ENCODE data around the gene SFT2D2. TPM values are rescaled to one million over a fixed set of nuclear protein-coding genes. Genes with fewer than 3 reads are reported as not detected.

The SFT2D2 gene
- polyA plus RNA-seq, 1 donor (not counting 4 experiments of a cell fraction or from before 2014, with no cell fraction given): 27.6 TPM

DNA sequence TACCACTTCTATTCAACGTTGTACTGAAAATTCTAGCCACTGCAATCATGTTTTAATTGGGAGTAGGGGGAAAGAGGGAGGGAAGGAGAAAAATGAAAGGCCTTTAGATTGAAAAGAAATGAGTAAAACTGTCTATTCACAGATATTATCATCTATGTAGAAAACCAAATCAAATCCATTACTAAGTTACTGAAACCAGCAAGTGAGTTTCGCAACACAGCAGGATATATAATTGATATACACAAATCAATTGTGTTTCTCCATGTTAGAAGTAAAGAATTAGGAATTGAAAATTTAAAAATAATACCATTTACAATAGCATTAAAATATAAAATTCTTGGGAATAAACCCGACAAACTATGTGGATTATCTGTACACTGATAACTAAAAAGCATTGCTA is 19.2 kb downstream of the SFT2D2 start:
- Histone ChIP-seq H3K27me3 (ENCODE audit: control insufficient read depth, extremely low read depth, insufficient read depth, low read length) (no peaks in the 10 kb centered on the region), H3K27ac (ENCODE audit: control insufficient read depth, insufficient read depth, low read length) (no peak overlapping the region), H2AFZ (ENCODE audit: control insufficient read depth, low read length) (no peak overlapping the region), H3K4me3 (ENCODE audit: control insufficient read depth in 2 of 3, extremely low read depth in 1 of 3, insufficient read depth in 2 of 3, low read depth in 1 of 3, low read length in 3 of 3) (no peak overlapping the region), H4K20me1 (ENCODE audit: control insufficient read depth, extremely low read depth, insufficient read depth, low read length) (no peaks in the 10 kb centered on the region), H3K9ac (ENCODE audit: control insufficient read depth, extremely low read depth, insufficient read depth, low read length) (no peak overlapping the region), H3K9me1 (ENCODE audit: control insufficient read depth, extremely low read depth, insufficient read depth, low read length) (no peaks in the 10 kb centered on the region), H3K79me2 (ENCODE audit: control insufficient read depth, insufficient read depth, low read length) (peaks cover 15% of the 10 kb centered on the region), H3K9me3 (ENCODE audit: control insufficient read depth, low read depth, low read length) (no peaks in the 10 kb centered on the region), H3K4me1 (ENCODE audit: control insufficient read depth, extremely low read depth, insufficient read depth, low read length) (no peaks in the 10 kb centered on the region), H3K4me2 (ENCODE audit: control insufficient read depth, extremely low read depth, insufficient read depth, low read depth, low read length) (no peak overlapping the region), H3K36me3 (ENCODE audit: control insufficient read depth in 2 of 2, extremely low read depth in 1 of 2, insufficient read depth in 2 of 2, low read length in 2 of 2) (peaks cover 21 to 28% of the 10 kb centered on the region in 2 experiments)
- TF ChIP-seq, protein P1, sequence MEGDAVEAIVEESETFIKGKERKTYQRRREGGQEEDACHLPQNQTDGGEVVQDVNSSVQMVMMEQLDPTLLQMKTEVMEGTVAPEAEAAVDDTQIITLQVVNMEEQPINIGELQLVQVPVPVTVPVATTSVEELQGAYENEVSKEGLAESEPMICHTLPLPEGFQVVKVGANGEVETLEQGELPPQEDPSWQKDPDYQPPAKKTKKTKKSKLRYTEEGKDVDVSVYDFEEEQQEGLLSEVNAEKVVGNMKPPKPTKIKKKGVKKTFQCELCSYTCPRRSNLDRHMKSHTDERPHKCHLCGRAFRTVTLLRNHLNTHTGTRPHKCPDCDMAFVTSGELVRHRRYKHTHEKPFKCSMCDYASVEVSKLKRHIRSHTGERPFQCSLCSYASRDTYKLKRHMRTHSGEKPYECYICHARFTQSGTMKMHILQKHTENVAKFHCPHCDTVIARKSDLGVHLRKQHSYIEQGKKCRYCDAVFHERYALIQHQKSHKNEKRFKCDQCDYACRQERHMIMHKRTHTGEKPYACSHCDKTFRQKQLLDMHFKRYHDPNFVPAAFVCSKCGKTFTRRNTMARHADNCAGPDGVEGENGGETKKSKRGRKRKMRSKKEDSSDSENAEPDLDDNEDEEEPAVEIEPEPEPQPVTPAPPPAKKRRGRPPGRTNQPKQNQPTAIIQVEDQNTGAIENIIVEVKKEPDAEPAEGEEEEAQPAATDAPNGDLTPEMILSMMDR (optimal IDR thresholded peaks at IDR 0.05 in 1 of 3, IDR thresholded peaks at IDR 0.05 in 1 of 3, conservative IDR thresholded peaks at IDR 0.05 in 1 of 3; ENCODE audit: extremely low read depth in 1 of 3, insufficient read depth in 2 of 3, low read length in 3 of 3): no peak
- TF ChIP-seq EZH2 (IDR thresholded peaks at IDR 0.05; ENCODE audit: low read length): no peak
- DNase-seq (ENCODE audit: low read depth, low spot score): no peak
- FAIRE-seq: no peak
- dilution Hi-C loops (cut with MboI; ENCODE audit: extremely low pct_ligation_motif_present, low sequenced_read_pairs): no loop called here

DNA sequence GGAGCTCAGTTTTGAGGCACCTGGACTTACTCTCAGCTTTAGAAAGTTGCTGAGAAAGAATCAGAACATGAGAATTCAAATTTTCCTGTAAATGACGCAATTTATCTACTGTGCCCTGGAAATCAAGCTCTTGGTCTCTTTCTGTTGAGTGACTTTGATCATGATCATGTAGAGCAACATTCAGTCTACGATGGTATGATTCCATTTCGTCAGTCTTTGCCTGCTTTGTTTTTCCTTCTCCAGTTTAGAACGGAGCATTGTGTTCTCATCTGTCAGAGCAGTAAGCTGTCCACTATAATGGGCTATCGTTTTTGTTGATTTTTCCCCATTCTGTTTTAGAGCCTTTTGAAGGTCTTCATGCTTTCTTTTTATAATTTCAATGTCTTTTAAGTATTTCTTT is 20.7 kb downstream of the SFT2D2 start:
- Histone ChIP-seq H3K27ac (ENCODE audit: control insufficient read depth, insufficient read depth, low read length) (no peak overlapping the region), H3K79me2 (ENCODE audit: control insufficient read depth, insufficient read depth, low read length) (peaks cover 21% of the 10 kb centered on the region), H3K9me1 (ENCODE audit: control insufficient read depth, extremely low read depth, insufficient read depth, low read length) (no peaks in the 10 kb centered on the region), H3K9me3 (ENCODE audit: control insufficient read depth, low read depth, low read length) (no peaks in the 10 kb centered on the region), H3K4me3 (ENCODE audit: control insufficient read depth in 2 of 3, extremely low read depth in 1 of 3, insufficient read depth in 2 of 3, low read depth in 1 of 3, low read length in 3 of 3) (no peak overlapping the region), H3K4me2 (ENCODE audit: control insufficient read depth, extremely low read depth, insufficient read depth, low read depth, low read length) (no peak overlapping the region), H4K20me1 (ENCODE audit: control insufficient read depth, extremely low read depth, insufficient read depth, low read length) (no peaks in the 10 kb centered on the region), H3K27me3 (ENCODE audit: control insufficient read depth, extremely low read depth, insufficient read depth, low read length) (no peaks in the 10 kb centered on the region), H3K36me3 (ENCODE audit: control insufficient read depth in 2 of 2, extremely low read depth in 1 of 2, insufficient read depth in 2 of 2, low read length in 2 of 2) (peaks cover 20 to 32% of the 10 kb centered on the region in 2 experiments), H2AFZ (ENCODE audit: control insufficient read depth, low read length) (no peak overlapping the region), H3K9ac (ENCODE audit: control insufficient read depth, extremely low read depth, insufficient read depth, low read length) (no peak overlapping the region), H3K4me1 (ENCODE audit: control insufficient read depth, extremely low read depth, insufficient read depth, low read length) (no peaks in the 10 kb centered on the region)
- TF ChIP-seq EZH2 (IDR thresholded peaks at IDR 0.05; ENCODE audit: low read length): no peak
- TF ChIP-seq, protein P1 (optimal IDR thresholded peaks at IDR 0.05 in 1 of 3, IDR thresholded peaks at IDR 0.05 in 1 of 3, conservative IDR thresholded peaks at IDR 0.05 in 1 of 3; ENCODE audit: extremely low read depth in 1 of 3, insufficient read depth in 2 of 3, low read length in 3 of 3): no peak
- DNase-seq (ENCODE audit: low read depth, low spot score): no peak
- FAIRE-seq: no peak
- dilution Hi-C loops (cut with MboI; ENCODE audit: extremely low pct_ligation_motif_present, low sequenced_read_pairs): no loop called here

Data from keratinocyte (primary cell).